Stimulated activated naive B cell treated with anti-CD40 and anti-IgM and Interleukin-4, amounts not matched to agents 10 μg/mL and 1 μg/mL and 100 μg/mL, for 72 hours (primary cell): ENCODE results near the gene PTTG1IP.
"Not testable (repeated sequence)": the region's sequence is repeated elsewhere in the genome, so short reads cannot be mapped to it uniquely, and the experiment has no call there.

Source experiments
- ATAC-seq, 2 donors: fragments of 150-1000 bp; cut with Tn5 transposase; replicated peaks; 2 replicates each; pipeline ENCODE4 v1.10.0; 2021; ENCODE audit warnings: moderate library complexity in 1 of 2
- DNase-seq: peaks from one replicate; pipeline ENCODE4 v3.0.0; 2021
- H3K27ac Mint-ChIP-seq: one replicate; pipeline ENCODE4 v1.8.0; 2022; ENCODE audit warnings: mild to moderate bottlenecking, mixed read lengths
- H3K27me3 Mint-ChIP-seq, 2 donors: one replicate each; pipeline ENCODE4 v1.8.0; 2022; ENCODE audit warnings: mixed read lengths in 2 of 2
- H3K36me3 Mint-ChIP-seq, 2 donors: one replicate each; pipeline ENCODE4 v1.8.0; 2022; ENCODE audit warnings: mixed read lengths in 2 of 2, mild to moderate bottlenecking in 1 of 2
- H3K4me1 Mint-ChIP-seq, 2 donors: one replicate each; pipeline ENCODE4 v1.8.0; 2022; ENCODE audit warnings: mixed read lengths in 2 of 2, mild to moderate bottlenecking in 1 of 2
- H3K4me3 Mint-ChIP-seq, 2 donors: one replicate each; pipeline ENCODE4 v1.8.0; 2022; ENCODE audit warnings: mild to moderate bottlenecking in 2 of 2, mixed read lengths in 2 of 2, moderate library complexity in 1 of 2
- H3K9me3 Mint-ChIP-seq, 2 donors: one replicate each; pipeline ENCODE4 v1.8.0; 2022; ENCODE audit warnings: mixed read lengths in 2 of 2, mild to moderate bottlenecking in 1 of 2

Gene PTTG1IP

DNA sequence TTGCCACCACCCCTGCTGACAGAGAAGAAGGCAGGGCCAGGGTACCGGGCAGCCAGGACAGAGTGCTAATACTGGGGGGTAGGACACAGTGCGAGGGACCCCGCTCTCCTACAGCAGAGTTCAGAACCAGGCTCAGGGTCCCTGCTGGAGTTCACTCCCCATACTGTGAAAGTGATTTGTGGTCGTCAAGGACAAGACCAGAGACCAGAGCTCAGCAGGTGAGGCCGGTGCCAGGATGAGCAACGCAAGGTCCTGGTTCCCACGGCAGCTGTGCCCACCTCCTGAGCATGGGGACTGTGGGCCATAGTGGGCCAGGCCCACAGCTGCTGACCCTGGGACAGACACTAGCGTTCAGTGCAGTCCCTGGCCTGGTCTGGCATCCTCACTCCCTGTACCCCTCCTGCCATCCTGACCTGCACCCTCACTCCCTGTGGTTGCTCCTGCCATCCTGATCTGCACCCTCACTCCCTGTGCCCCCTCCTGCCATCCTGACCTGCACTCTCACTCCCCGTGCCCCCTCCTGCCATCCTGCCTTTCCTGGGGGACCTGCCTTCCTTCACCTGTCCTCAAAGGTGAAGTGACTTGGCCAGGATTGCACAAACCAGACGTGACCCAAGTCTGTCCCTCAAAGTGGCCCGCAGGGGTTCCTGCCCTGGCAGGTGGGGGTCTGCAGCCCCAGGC is 13.8 kb upstream of the PTTG1IP start:
- DNase-seq (no peak), ATAC-seq (no peak)
- Mint-ChIP-seq H3K9me3 (no peaks in the 10 kb centered on the region), H3K4me3 (no peak overlapping the region), H3K4me1 (peaks cover 13 to 16% of the 10 kb centered on the region in 2 donors), H3K27ac (peak overlapping the region; percentile 62), H3K36me3 (peaks cover 31 to 59% of the 10 kb centered on the region in 2 donors), H3K27me3 (no peaks in the 10 kb centered on the region)

DNA sequence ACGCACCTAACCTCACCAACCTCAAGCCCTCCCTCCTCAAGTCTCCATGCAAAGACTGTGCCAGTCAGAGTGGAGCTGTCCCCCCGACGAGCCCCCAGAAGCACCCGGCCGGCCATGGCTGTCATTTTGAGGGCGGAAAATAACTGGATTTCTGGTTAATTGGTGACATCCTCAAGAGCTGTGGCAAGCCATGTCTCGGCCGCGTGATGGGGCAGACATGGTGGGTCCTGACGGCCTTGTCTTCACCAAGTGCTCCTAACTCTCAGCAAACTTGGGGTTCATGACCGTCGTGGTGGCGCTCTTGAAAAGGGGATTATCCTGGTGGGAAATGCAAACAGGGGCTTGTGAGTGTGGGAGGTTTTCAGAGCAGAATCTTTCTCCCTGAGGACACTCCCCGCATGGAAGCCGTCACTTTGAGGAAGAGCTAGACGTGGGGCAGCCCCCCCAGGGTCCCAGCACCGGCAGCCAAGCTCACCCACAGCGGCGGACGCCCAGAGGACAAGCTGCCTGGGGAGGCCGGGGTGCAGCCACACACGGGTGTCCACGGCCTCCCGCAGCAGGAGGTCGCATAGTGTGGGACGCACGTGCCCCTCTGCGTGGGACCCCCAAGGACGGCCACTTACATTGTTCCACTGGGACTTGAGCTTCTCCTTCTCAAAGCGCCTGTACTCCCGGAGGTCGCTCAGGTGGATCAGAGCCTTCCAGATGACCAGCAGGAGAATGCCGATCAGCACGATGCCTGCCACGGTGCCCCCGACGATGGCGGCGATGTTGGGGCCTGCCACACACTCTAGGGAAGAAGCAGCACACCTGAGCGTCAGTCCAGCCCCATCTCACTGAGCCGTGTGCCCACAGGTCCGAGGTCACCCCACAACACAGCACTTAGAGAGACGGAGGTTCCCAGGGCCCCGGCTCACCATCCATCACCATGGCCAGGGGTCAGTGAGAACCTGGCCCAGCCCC is 12.9 kb upstream of the PTTG1IP start:
- Mint-ChIP-seq H3K9me3 (no peaks in the 10 kb centered on the region), H3K4me3 (no peak overlapping the region), H3K27me3 (no peaks in the 10 kb centered on the region), H3K36me3 (peaks cover 26 to 52% of the 10 kb centered on the region in 2 donors), H3K27ac (peak overlapping the region; percentile 27), H3K4me1 (peaks cover 19 to 21% of the 10 kb centered on the region in 2 donors)
- no peak for ATAC-seq
- no peak for DNase-seq

DNA sequence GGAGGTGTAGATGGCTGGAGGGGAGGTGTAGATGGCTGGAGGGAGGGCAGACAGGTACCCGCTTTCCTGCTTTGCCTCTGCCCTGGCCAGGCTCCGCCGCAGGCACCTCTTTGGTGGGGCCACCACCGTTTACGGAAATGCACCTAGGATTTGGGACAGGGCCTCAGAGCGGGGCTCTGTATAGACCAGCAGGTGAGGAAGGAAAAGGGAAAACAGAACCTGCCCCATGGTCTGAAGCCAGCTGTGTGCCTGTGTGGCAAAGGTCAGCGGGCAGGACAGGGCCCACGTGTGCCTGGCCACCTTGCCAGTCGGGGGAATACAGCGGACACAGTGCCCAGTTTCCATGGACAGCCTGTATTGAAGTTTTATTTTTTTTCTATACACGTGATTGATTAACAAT is 12.1 kb upstream of the PTTG1IP start:
- H3K27me3 Mint-ChIP-seq = no peaks in the 10 kb centered on the region
- no peaks in the 10 kb centered on the region for H3K9me3 Mint-ChIP-seq
- H3K4me1 Mint-ChIP-seq = peaks cover 24 to 29% of the 10 kb centered on the region in 2 donors
- ATAC-seq = no peak
- H3K27ac Mint-ChIP-seq = no peak overlapping the region
- H3K4me3 Mint-ChIP-seq = no peak overlapping the region
- H3K36me3 Mint-ChIP-seq = peaks cover 23 to 49% of the 10 kb centered on the region in 2 donors
- no peak for DNase-seq

DNA sequence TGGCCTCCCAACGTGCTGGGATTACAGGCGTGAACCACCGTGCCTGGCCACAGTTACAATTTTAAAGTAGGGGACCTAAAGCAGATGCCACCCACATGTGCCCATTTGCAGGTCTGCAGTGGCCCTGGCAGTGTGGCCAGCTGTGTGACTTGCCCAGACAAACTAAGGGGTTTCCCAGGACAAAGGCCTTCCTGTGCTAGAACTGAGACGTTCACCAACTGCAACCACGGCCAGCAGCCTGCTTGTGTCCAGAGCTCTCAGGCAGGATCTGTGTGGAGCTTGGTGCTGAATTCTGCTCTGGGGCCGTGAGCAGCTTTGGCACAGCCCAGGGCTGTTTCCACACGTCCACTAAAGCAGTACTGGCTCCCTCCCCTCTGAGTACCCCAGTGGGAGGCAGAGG is 10.6 kb upstream of the PTTG1IP start:
- H3K9me3 Mint-ChIP-seq = no peaks in the 10 kb centered on the region
- H3K27ac Mint-ChIP-seq = peak overlapping the region; percentile 20
- H3K4me3 Mint-ChIP-seq = no peak overlapping the region
- peaks cover 15 to 37% of the 10 kb centered on the region in 2 donors for H3K36me3 Mint-ChIP-seq
- DNase-seq = no peak
- no peak for ATAC-seq
- no peaks in the 10 kb centered on the region for H3K27me3 Mint-ChIP-seq
- peaks cover 23 to 42% of the 10 kb centered on the region in 2 donors for H3K4me1 Mint-ChIP-seq

DNA sequence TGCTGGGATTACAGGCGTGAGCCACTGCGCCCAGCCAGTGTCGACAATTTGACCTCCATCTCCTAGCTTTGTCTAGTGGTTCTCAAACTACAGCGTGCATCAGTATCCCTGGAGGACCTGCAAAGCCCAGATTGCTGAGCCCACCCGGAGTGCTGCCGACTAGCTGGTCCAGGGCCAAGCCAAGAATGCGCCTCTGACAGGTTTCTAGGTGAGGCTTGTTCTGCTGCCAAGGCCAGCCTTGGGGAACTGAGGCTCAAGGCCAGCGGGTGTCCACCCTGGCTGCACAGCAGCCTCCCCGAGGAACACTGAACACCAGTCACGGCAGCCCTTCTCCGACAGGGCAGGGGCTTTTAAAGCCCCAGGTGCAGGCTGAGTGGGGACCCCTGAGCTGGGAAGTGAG is 9.8 kb upstream of the PTTG1IP start:
- H3K9me3 Mint-ChIP-seq = no peaks in the 10 kb centered on the region
- ATAC-seq (no peak), DNase-seq (no peak)
- H3K4me3 Mint-ChIP-seq = no peak overlapping the region
- peaks cover 12 to 33% of the 10 kb centered on the region in 2 donors for H3K36me3 Mint-ChIP-seq
- H3K27ac Mint-ChIP-seq = no peak overlapping the region
- no peaks in the 10 kb centered on the region for H3K27me3 Mint-ChIP-seq
- peaks cover 23 to 51% of the 10 kb centered on the region in 2 donors for H3K4me1 Mint-ChIP-seq

DNA sequence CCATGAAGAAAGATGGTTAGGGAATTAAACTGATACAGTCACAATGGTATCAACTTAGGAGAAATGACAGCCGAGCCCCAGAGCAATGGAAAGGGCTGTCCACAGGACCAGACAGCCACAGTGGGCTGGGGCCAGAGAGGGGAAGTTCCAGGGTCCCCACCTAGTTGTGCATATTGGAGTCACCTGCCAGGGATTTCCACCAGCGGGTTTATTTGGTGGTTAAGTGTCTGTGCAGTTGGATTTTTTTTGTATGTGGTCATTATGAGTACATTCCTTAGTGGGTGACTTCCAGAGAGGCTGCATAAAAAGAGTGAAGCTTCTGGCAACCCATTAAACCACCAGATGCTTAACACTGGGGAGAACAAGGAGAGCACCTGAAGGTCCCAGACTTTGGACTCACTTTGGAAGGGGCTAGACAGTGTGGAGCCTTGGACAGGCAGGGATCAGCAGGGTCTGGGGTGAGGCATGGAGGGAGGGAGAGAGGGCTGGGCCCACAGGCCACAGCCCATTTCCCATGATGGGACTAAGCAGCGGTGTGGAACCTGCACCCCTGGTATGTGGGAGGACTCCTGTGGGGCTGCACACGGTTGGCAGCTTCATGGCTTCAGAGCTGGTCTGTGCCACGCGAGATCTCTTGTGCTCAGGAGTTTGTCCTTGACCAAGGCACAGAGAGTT is 7.8 kb upstream of the PTTG1IP start:
- no peaks in the 10 kb centered on the region for H3K9me3 Mint-ChIP-seq
- H3K4me3 Mint-ChIP-seq = peak overlapping the region; percentile 42 to 70
- H3K4me1 Mint-ChIP-seq = peaks cover 30 to 63% of the 10 kb centered on the region in 2 donors
- peak; percentile 43 to 58 for ATAC-seq
- peak overlapping the region; percentile 75 for H3K27ac Mint-ChIP-seq
- peaks cover 4 to 16% of the 10 kb centered on the region in 2 donors for H3K36me3 Mint-ChIP-seq
- DNase-seq = no peak
- no peaks in the 10 kb centered on the region for H3K27me3 Mint-ChIP-seq

DNA sequence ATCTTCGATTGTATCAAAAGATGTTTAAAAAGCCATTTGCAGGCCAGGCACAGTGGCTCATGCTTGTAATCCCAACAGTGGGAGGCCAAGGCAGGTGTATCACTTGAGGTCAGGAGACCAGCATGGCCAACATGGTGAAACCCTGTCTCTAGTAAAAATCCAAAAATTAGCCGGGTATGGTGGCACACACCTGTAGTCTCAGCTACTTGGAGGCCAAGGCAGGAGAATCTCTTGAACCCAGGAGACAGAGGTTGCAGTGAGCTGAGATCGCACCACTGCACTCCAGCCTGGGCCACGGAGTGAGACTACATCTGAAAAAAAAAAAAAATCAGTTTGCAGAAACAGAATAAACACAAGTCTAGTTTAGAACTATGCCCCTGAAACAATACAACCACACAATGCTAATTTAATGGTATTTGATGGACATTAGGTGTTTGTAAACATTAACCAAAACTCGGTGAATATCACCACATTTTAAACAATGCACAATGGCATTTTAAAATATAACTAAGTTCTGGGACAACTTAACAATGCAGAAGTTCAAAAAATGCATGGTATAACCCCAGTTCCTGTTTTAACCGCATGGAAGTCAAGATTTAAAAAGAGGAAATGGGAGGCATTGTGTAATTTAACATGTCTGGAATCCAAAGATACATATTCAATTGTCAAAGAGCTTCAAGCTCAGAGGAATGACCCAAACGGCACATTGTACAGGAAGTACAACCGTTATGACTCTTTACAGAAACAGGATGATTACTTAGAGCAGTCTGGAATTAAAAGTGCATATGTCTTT is 7.1 kb upstream of the PTTG1IP start:
- H3K4me3 Mint-ChIP-seq = peak overlapping the region; percentile 42 to 70
- peaks cover 32 to 67% of the 10 kb centered on the region in 2 donors for H3K4me1 Mint-ChIP-seq
- no peaks in the 10 kb centered on the region for H3K27me3 Mint-ChIP-seq
- no peak for DNase-seq
- H3K27ac Mint-ChIP-seq = peak overlapping the region; percentile 75
- peak; percentile 60 to 72 for ATAC-seq
- H3K9me3 Mint-ChIP-seq = no peaks in the 10 kb centered on the region
- peaks cover 0 to 10% of the 10 kb centered on the region in 2 donors for H3K36me3 Mint-ChIP-seq

DNA sequence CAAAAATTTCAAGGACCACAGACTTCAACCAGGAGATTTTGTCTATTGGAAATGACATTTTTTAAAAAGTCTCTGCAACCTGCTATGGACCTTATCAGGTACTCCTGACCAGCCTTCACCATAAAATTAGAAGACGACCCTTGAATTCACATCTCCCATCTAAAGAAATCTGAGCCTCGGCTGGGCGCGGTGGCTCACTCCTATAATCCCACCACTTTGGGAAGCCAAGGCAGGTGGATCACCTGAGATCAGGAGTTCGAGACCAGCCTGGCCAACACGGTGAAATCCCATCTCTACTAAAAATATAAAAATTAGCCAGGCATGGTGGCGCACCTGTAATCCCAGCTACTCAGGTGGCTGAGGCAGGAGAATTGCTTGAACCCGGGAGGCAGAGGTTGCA is 5.7 kb upstream of the PTTG1IP start:
- not testable (repeated sequence) for DNase-seq, H3K36me3 Mint-ChIP-seq, H3K4me3 Mint-ChIP-seq, H3K9me3 Mint-ChIP-seq, H3K27me3 Mint-ChIP-seq, ATAC-seq, H3K27ac Mint-ChIP-seq
- peaks cover 40 to 80% of the 10 kb centered on the region in 2 donors for H3K4me1 Mint-ChIP-seq

DNA sequence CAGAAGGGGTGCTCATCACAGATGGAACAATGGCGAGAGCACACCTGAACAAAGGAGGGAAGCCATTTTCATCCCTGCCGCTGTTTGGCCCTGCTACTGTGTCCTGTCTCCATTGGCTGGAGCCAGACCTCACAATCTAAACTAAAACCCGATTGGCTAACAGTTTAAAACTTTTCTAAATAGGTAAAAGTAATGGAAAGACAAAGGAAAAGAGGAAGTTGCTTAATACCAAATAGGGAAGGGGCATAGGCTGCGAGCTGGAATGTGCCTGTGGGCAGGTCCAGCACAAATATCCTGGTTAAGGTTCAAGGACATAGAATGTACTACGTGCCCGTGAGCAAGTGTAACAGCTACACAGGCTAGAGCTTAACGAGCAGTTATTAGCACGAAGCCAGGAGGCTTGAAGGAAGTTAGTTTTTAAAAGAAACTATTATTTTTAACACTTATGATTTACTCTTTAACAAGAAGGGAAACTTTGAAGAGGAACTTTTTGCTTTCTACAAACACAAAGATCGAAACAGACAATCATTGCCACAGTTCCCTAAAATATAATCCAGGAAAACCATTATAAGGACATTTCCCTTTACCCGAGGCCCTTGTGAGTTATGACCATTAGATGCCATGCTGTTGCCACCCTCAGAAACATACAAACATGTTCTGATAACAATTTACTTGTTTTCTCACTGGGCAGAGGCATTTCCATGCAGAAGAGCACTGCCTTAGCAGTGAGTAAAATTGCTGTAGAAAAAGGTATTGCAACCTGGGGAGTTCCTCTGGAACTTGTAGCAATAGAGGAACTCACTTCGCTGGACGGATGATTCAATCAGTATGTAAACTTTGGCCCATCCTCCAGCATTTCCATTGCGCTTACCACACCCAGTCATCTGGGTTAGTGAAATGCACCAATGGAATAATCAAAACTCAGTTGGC is 4.8 kb upstream of the PTTG1IP start:
- peak overlapping the region; percentile 71 for H3K27ac Mint-ChIP-seq
- H3K4me3 Mint-ChIP-seq = peak overlapping the region; percentile 61 to 72
- no peak for DNase-seq

DNA sequence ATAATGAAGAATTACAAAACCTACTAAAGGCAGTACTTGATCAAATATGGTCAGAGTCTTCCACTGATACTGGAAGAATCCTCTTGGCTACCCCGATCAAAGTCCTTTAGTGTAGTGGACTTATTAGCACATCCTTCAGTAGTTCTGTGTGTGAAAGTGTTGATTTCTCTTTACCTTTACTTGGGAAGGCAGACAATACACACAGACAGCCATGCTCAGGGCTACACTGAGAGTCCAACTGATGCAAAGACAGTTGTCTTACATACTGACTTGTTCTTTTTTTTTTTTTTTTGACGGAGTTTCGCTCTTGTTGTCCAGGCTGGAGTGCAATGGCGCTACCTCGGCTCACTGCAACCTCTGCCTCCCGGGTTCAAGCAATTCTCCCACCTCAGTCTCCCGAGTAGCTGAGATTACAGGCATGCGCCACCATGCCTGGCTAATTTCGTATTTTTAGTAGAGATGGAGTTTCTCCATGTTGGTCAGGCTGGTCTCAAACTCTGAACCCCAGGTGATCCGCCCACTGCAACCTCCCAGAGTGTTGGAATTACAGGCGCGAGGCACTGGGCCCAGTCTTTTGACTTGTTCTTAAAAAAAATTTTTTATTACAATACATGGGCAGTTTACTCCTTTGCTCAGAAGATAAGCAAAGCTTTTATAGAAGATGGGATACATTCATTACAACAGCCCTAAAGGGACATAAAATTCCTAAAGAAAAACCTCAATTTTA is 3.5 kb upstream of the PTTG1IP start:
- no peaks in the 10 kb centered on the region for H3K9me3 Mint-ChIP-seq
- peaks cover 40 to 75% of the 10 kb centered on the region in 2 donors for H3K4me1 Mint-ChIP-seq
- no peak for DNase-seq
- no peaks in the 10 kb centered on the region for H3K36me3 Mint-ChIP-seq
- no peak overlapping the region for H3K4me3 Mint-ChIP-seq
- H3K27ac Mint-ChIP-seq = no peak overlapping the region
- H3K27me3 Mint-ChIP-seq = no peaks in the 10 kb centered on the region
- no peak for ATAC-seq

More for the DNA sequence above, 4.8 kb upstream of the PTTG1IP start:
- Mint-ChIP-seq H3K4me1 (peaks cover 42 to 80% of the 10 kb centered on the region in 2 donors), H3K36me3 (no peaks in the 10 kb centered on the region), H3K27me3 (no peaks in the 10 kb centered on the region), H3K9me3 (no peaks in the 10 kb centered on the region)
- ATAC-seq = peak; percentile 19 to 33

DNA sequence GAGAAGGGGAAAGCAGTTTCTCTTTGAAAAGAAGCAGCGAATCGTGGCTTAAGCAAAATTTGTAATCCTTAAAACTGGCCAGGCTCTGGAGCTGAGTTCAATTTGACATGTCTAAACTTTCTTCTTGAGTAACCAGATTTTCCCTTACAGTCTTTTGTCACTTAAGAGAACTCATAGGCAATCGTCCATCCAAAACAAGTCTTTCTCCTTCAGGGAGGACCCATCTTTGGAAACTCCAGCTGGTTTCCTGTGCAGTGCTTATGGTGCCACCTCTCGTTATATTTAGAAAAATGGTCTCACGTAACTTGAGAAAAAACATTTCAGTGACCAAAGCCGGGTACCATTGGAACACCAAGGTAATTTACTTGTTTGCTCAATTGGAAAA is 1.8 kb upstream of the PTTG1IP start:
- Mint-ChIP-seq H3K27ac (peak overlapping the region; percentile 93), H3K36me3 (peaks cover 0 to 3% of the 10 kb centered on the region in 2 donors), H3K9me3 (no peaks in the 10 kb centered on the region), H3K27me3 (no peaks in the 10 kb centered on the region), H3K4me3 (peak overlapping the region; percentile 87 to 92), H3K4me1 (peaks cover 39 to 74% of the 10 kb centered on the region in 2 donors)
- no peak for ATAC-seq
- DNase-seq = no peak

DNA sequence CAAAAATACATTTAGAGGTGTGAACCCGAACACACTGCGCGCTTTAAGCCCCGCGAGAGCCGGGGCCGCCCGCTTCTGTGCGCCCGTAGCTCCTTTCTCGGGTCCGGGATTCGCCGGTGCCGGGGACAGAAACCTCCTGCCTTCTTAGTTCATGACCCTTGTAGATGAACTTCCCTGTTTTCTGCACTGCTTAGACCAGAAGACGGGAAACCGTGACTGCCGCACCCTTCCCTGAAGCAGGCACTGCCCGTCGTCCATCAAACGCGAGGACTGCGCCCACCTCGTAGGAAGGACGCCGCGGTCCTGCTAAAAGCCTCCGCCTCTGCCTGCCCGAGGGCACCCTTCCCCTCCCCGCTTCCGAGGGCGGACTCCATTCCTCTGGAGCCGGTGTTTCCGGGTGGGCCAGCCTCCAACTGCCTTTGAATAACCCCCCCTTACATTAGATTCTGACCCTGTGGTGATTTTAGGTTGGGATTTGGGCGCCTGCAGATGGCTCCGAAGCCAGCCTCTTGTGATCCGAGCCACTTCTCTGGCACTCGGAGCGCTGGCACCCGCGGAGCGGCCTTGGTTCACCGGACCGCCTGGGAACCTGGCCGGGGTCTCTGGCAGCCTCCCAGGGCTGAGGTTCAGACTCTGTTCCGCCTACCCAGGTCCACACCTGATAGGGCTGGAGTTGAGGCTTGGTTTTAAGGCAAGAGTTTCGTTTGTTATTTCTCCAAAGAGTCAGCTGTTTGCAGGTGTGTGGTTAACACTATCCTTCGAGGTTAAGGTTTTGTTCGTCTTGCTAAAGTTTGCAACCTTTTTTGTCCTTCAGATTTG is 1.2 kb upstream of the PTTG1IP start:
- peak; percentile 18 to 22 for ATAC-seq
- no peaks in the 10 kb centered on the region for H3K27me3 Mint-ChIP-seq
- peak; percentile 28 for DNase-seq
- no peaks in the 10 kb centered on the region for H3K9me3 Mint-ChIP-seq
- H3K27ac Mint-ChIP-seq = peak overlapping the region; percentile 93
- H3K4me1 Mint-ChIP-seq = peaks cover 39 to 74% of the 10 kb centered on the region in 2 donors
- peak overlapping the region; percentile 87 to 92 for H3K4me3 Mint-ChIP-seq
- H3K36me3 Mint-ChIP-seq = peaks cover 0 to 3% of the 10 kb centered on the region in 2 donors
